ENCODE data around the gene ST3GAL5. TPM values are rescaled to one million over a fixed set of nuclear protein-coding genes. Genes with fewer than 3 reads are reported as not detected.

Gene ST3GAL5
- total and polyA plus RNA-seq, 2 experiments from 2014 or later, result 3.2 to 7.9 TPM

DNA sequence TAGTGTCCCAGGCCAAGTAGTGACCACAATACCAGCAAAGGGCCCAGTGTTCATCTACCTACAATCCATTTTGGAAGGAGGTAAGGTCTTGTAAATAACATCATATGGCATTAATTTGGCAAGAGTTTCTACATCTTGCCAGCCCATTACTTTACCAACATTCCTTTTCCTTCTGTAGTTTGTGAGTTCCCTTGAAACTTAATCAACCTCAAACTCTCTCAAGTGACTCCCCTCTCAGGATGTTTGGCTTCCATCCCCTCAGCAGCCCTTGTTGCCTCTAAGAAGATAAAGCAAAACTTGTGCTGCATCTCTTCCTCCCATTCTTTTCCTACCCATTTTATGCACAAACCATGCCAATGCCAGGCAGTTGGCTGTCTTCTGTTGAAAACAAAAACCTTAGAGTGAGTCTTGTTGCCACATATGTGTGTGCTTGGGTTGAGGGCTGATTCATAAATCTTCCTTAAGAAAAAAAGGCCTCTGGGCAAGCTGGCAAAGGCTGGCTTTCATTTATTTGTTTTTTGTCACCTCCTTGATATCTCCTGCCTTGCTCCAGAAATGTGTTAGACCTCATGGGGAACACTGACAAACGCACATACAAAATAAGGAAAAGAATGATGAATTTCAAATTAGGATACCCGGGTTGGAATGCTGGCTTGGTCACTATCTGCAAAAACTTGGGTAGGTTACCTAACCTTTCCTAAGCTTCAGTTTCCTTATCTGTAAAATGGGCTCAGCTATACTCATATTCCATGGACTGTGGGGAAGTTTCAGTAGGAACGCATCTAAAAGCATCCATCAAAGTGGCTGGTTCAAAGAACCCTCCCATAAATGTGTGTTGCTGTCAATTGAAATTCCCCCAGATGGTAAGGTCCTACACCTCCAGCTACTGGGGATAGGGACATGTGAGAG lies 29.4 kb upstream of the ST3GAL5 start (continued):
- TF ChIP-seq, protein P1, sequence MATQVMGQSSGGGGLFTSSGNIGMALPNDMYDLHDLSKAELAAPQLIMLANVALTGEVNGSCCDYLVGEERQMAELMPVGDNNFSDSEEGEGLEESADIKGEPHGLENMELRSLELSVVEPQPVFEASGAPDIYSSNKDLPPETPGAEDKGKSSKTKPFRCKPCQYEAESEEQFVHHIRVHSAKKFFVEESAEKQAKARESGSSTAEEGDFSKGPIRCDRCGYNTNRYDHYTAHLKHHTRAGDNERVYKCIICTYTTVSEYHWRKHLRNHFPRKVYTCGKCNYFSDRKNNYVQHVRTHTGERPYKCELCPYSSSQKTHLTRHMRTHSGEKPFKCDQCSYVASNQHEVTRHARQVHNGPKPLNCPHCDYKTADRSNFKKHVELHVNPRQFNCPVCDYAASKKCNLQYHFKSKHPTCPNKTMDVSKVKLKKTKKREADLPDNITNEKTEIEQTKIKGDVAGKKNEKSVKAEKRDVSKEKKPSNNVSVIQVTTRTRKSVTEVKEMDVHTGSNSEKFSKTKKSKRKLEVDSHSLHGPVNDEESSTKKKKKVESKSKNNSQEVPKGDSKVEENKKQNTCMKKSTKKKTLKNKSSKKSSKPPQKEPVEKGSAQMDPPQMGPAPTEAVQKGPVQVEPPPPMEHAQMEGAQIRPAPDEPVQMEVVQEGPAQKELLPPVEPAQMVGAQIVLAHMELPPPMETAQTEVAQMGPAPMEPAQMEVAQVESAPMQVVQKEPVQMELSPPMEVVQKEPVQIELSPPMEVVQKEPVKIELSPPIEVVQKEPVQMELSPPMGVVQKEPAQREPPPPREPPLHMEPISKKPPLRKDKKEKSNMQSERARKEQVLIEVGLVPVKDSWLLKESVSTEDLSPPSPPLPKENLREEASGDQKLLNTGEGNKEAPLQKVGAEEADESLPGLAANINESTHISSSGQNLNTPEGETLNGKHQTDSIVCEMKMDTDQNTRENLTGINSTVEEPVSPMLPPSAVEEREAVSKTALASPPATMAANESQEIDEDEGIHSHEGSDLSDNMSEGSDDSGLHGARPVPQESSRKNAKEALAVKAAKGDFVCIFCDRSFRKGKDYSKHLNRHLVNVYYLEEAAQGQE (IDR thresholded peaks at IDR 0.05; ENCODE audit: unreplicated experiment), result no peak
- TF ChIP-seq STAT1 (IDR thresholded peaks at IDR 0.05; ENCODE audit: unreplicated experiment) (no peak), POLR2AphosphoS5 (IDR thresholded peaks at IDR 0.05; ENCODE audit: low read depth) (no peak), JUNB (IDR thresholded peaks at IDR 0.05; ENCODE audit: unreplicated experiment) (no peak), ZNF114 (CRISPR knock-in tag; IDR thresholded peaks at IDR 0.05) (no peak), ZNF331 (CRISPR knock-in tag; IDR thresholded peaks at IDR 0.05; ENCODE audit: low read depth) (no peak)
- TF ChIP-seq, protein P2, sequence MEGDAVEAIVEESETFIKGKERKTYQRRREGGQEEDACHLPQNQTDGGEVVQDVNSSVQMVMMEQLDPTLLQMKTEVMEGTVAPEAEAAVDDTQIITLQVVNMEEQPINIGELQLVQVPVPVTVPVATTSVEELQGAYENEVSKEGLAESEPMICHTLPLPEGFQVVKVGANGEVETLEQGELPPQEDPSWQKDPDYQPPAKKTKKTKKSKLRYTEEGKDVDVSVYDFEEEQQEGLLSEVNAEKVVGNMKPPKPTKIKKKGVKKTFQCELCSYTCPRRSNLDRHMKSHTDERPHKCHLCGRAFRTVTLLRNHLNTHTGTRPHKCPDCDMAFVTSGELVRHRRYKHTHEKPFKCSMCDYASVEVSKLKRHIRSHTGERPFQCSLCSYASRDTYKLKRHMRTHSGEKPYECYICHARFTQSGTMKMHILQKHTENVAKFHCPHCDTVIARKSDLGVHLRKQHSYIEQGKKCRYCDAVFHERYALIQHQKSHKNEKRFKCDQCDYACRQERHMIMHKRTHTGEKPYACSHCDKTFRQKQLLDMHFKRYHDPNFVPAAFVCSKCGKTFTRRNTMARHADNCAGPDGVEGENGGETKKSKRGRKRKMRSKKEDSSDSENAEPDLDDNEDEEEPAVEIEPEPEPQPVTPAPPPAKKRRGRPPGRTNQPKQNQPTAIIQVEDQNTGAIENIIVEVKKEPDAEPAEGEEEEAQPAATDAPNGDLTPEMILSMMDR (conservative IDR thresholded peaks at IDR 0.05; ENCODE audit: low read depth in 2 of 2), result no peak

DNA sequence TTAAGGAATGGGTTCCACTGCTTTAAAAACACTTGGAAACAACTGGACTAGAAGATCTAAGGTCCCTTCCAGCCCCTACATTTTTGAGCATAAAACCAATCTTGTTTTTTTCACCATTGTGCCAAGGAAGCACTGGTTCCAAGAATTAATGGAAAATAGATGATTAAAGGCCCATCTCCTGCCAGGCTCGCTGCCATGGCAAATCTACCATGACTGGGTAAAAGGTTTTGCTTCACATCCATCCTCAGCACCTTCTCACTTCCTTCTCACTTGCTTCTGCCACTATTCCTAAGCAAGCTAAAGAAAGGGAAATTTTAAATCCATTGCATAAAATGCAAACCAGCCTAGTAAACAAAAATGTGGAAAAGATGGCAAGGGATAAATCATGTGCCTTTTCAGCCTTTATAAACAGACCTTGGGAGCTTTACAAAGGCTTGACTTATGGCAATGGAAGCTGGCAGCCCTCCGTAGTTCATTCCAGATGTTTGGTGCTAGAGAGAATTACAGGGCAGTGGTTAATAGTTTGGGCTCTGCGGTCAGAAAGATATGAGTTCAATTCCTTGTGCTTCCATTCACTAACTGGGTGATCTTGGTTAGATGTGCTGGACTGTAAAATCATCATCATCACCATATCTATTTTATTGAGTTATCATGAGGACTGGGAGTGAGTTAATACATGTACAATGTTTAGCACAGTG lies 27.0 kb upstream of the ST3GAL5 start:
- no peaks in the 10 kb centered on the region for H4K20me1 ChIP-seq (replicated peaks; ENCODE audit: insufficient read depth)
- no peaks in the 10 kb centered on the region for H3K4me1 ChIP-seq (ENCODE audit: insufficient read depth)
- Mint-ChIP-seq H3K4me3 (no peak overlapping the region), H3K4me1 (peaks cover 4% of the 10 kb centered on the region; the same call in 1 of the 3 replicates), H3K9me3 (peaks cover 2% of the 10 kb centered on the region; the same call in 1 of the 3 replicates), H3K36me3 (ENCODE audit: low read depth) (no peaks in the 10 kb centered on the region), H3K27ac (no peak overlapping the region), H3K27me3 (ENCODE audit: insufficient read depth, low read depth, poor library complexity) (peaks cover 3% of the 10 kb centered on the region)
- H3K79me2 ChIP-seq (replicated peaks; ENCODE audit: insufficient read depth), result no peaks in the 10 kb centered on the region
- no peak overlapping the region for H3K4me3 ChIP-seq
- H3K36me3 ChIP-seq (ENCODE audit: insufficient read depth), result no peaks in the 10 kb centered on the region
- no peak overlapping the region for H3K4me2 ChIP-seq
- no peak overlapping the region for H3K27ac ChIP-seq (ENCODE audit: low read depth)
- ATAC-seq (no peak), DNase-seq (ENCODE audit: low spot score) (no peak)
- no peak for TF ChIP-seq NANOG (IDR thresholded peaks at IDR 0.05; ENCODE audit: borderline replicate concordance)
- TF ChIP-seq CREB1 (CRISPR knock-in tag; IDR thresholded peaks at IDR 0.05; ENCODE audit: low read depth), result no peak
- TF ChIP-seq, protein P2 (conservative IDR thresholded peaks at IDR 0.05; ENCODE audit: low read depth in 2 of 2), result no peak
- no peak for TF ChIP-seq POLR2AphosphoS5 (IDR thresholded peaks at IDR 0.05; ENCODE audit: low read depth)
- TF ChIP-seq STAT1 (IDR thresholded peaks at IDR 0.05; ENCODE audit: unreplicated experiment), result no peak
- TF ChIP-seq EZH2phosphoT487 (IDR thresholded peaks at IDR 0.05; ENCODE audit: unreplicated experiment), result no peak
- TF ChIP-seq, protein P1 (IDR thresholded peaks at IDR 0.05; ENCODE audit: unreplicated experiment), result no peak
- TF ChIP-seq JUNB (IDR thresholded peaks at IDR 0.05; ENCODE audit: unreplicated experiment), result no peak
- no peaks in the 10 kb centered on the region for H3F3A ChIP-seq (replicated peaks; ENCODE audit: low read depth)
- H2AFZ ChIP-seq, result no peak overlapping the region
- H3K9me2 ChIP-seq (ENCODE audit: insufficient read depth), result 0 out of 2 replicates have a peak, but pooled peaks cover 3% of the 10 kb centered on the region
- H3K27me3 ChIP-seq (ENCODE audit: insufficient read depth), result no peaks in the 10 kb centered on the region

Data from GM23338 (cell line).